ENCODE data around the gene PTCH1.
A peak's percentile ranks its signal among the peaks of the same experiment; 100 is the strongest.

The PTCH1 gene

DNA sequence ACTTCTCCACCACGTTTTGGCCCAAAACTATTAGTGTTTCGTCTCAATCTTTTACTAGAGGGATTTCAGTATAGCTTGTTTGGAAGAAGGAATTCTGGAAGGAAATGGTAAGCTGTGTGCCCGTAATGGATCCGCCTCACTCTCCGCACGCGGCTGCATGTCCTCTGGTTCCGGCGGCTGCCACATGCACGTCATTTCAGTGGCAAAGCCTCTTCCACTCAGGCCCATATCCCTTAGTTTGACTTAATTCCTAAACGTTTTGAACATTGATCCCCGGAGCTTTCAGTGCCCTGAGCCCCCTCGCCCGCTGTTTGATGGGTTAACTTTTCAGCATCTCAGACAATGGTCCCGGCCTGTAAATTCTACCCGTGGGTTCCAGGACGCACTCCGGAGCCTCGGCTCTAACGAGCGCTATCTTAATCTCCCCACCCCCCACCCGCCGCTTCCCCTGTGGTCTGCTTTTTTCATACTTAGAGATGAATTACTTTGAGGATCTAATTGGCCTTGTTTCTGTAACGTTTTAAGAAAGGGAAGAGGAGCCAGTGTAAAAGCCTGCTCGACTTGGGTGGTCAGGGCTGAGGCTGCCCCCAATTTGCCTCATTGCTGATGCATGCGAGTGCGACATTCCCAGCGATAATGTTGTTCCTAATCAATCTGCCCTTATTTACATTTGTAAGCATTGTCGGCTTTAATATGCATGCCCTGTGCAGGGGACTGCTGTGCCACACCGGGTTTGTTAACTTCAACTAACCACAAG is 4.6 kb downstream of the PTCH1 start:
- DNase-seq = no peak

GRCh38 chr9:95511616-95511931 is 5.2 kb downstream of the PTCH1 start:
- no peak for DNase-seq

GRCh38 chr9:95510709-95511615 is 5.8 kb downstream of the PTCH1 start:
- peak; percentile 35 to 56 for DNase-seq

GRCh38 chr9:95509851-95510708 is 6.7 kb downstream of the PTCH1 start:
- DNase-seq = no peak

- no peak for DNase-seq
These were observed 7.6 kb downstream of the PTCH1 start for GRCh38 chr9:95508968-95509850.

DNA sequence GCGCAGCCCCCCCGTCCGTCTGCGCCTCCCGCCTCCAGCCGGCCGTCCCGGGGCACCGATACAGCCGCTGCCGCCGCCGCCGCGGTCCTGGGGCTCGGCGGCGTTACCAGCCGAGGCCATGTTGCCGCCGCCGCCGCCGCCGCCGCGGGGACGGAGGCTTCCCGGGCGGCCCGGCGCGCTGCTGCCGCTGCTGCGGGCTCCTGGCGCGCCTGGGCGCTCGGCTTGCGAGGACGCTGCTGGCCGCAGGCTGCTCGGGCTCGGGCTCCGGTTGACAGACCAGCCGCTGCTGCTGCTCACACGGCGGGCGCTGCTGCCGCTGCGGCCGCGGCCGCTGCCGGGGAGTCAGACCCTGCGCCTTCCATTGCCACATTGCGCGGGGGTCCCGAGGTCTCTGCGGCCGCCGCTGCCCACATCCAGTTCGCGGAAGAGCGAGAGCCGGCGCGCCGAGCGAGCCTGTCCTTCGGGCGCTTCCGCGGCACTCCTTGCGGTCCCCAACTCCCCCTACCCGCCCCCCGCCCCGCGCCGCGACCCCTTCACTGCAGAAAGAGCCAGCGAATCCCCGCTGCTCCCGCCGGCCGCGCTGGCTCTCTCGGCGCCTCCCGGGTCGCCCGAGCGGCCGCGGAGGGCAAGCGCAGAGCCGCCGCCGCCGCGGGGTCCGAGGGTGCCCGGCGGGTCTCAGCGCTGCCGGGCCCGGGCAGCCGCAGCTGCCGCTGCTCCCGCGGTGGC is 8.4 kb downstream of the PTCH1 start:
- no peak for DNase-seq

GRCh38 chr9:95507464-95508241 is 9.1 kb downstream of the PTCH1 start:
- DNase-seq = no peak

DNA sequence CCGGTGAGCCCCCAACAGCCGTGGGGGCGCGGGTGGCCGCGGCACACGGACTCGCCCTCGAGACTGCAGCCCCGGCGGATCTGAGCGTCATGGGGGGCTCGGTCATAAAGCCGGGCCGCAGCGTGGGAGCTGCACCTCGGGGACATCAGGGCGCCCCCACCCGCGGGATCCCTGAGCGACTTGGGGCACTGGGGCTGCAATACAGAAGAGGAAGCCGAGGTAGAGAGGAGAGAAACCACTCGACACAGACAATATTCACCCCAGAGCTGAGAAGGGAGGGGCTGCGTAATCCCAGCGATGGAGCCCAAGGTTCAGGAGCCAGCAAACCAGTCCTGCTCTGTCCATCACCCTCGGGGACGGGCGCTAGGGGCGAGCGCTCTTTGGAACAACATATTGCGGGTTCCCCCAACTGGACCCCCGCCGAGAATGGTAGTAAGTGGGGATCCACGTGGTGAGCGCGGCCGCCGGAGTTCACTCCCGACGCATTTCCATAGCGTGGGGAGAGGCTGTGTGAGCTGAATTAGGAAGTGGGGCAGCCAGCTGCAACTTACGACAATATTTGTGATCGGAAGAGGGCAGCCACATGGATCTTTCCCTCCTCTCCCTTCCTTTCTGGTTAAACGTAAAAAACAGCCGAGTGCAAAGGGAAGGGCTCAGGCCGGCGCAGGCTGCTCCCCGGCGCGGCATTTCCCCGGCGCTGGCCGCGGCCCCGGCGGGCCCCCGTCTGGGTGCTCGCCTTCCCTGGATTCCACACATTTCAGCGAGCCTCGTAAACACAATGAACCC is 9.9 kb downstream of the PTCH1 start:
- DNase-seq = no peak

GRCh38 chr9:95506428-95506677 is 10.4 kb downstream of the PTCH1 start:
- DNase-seq = no peak

GRCh38 chr9:95505717-95506427 is 10.9 kb downstream of the PTCH1 start:
- no peak for DNase-seq

- DNase-seq = no peak
These were observed 11.6 kb downstream of the PTCH1 start for GRCh38 chr9:95505072-95505716.

- DNase-seq = no peak
These were observed 12.5 kb downstream of the PTCH1 start for GRCh38 chr9:95504053-95504963.

GRCh38 chr9:95503369-95503768 is 13.4 kb downstream of the PTCH1 start:
- DNase-seq = no peak

DNA sequence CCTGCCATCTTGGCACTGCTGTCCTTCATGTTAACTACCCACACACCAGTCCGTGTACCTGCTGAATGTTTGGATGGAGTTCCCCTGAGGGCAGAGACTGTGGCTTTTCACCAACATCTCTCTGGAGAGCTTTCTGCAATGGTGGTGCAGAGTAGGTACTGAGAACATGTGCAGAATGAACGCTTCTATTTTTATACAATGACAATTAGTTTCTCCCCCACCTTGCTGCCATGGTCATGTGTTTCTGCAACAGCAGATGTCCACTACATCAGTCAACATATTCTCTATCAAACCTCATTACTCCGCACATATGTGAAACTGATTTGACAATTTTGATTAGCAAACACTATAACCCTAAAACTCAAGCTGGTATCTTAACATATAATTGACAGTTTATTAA is 14.5 kb downstream of the PTCH1 start:
- DNase-seq = no peak

DNA sequence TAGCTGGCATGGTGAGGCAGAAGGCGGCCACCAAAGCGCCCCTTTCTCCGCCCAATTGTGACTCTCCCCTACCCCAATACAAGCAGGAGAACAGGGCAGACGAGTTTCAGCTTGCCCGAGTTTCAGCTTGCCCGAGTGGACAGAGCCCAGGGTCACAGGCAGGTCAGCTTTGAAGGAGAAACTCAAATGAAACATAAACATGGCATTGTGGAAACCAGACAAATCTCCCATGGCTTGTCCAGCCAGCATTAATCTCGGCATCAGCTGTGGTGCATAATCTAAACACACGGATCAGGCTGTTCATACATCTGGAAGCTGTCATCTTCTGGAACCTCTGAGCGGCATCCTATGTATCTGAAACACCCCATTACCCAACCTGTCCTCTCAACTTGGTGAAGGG is 16.9 kb downstream of the PTCH1 start:
- DNase-seq = no peak

- DNase-seq = no peak
These were observed 17.6 kb downstream of the PTCH1 start for GRCh38 chr9:95499046-95499676.

DNA sequence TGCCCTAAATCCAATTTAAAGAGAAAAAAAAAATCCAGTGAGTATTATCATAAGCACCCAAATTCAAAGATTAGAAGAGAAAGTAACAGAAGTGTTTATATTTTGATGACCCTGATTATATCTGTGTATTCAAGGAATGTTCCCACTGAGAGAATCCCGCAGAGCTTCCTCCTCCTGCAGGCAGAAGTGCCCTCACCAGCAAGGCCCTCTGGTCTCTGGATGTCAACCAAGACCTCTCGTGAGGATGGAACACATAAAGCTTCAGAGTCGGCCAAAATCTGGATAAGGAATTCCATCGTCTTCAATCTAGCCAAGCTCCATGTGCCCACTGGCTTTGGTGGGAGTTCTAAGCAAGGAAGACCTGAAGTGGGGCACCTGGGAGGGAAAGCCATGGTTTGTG is 18.1 kb downstream of the PTCH1 start:
- no peak for DNase-seq

Data from inflammatory macrophage treated with lipopolysaccharide for 1 hour (primary cell).